ENCODE results near the gene ZNF414.

Gene ZNF414

GRCh38 chr19:8504919-8505318 lies 9.0 kb downstream of the ZNF414 start:
- H3K9ac ChIP-seq (ENCODE audit: low read depth, low read length): no peak overlapping the region
- H3K27ac ChIP-seq (ENCODE audit: low read depth, low read length): no peak overlapping the region
- no peak overlapping the region for H3K4me3 ChIP-seq (ENCODE audit: low read depth, low read length)
- H3K4me1 ChIP-seq (ENCODE audit: control insufficient read depth, insufficient read depth, low read length): peaks cover 10% of the 10 kb centered on the region; the same call in 1 of the 2 replicates
- no peaks in the 10 kb centered on the region for H3K36me3 ChIP-seq (ENCODE audit: control insufficient read depth, insufficient read depth, low read length)
- no peaks in the 10 kb centered on the region for H3K9me3 ChIP-seq (ENCODE audit: control insufficient read depth, insufficient read depth, low read length)
- no peaks in the 10 kb centered on the region for H3K27me3 ChIP-seq (ENCODE audit: control insufficient read depth, insufficient read depth, low read length)

- H3K27ac ChIP-seq (ENCODE audit: low read depth, low read length): no peak overlapping the region
Measured at GRCh38 chr19:8504171-8504570, 9.8 kb downstream of the ZNF414 start.

GRCh38 chr19:8503510-8503909 lies 10.5 kb downstream of the ZNF414 start:
- H3K9ac ChIP-seq (ENCODE audit: low read depth, low read length): no peak overlapping the region
- H3K4me3 ChIP-seq (ENCODE audit: low read depth, low read length): no peak overlapping the region
- H3K27ac ChIP-seq (ENCODE audit: low read depth, low read length): no peak overlapping the region
- peaks cover 10% of the 10 kb centered on the region; the same call in 1 of the 2 replicates for H3K4me1 ChIP-seq (ENCODE audit: control insufficient read depth, insufficient read depth, low read length)
- H3K36me3 ChIP-seq (ENCODE audit: control insufficient read depth, insufficient read depth, low read length): no peaks in the 10 kb centered on the region
- no peaks in the 10 kb centered on the region for H3K27me3 ChIP-seq (ENCODE audit: control insufficient read depth, insufficient read depth, low read length)
- no peaks in the 10 kb centered on the region for H3K9me3 ChIP-seq (ENCODE audit: control insufficient read depth, insufficient read depth, low read length)

More at GRCh38 chr19:8504171-8504570, 9.8 kb downstream of the ZNF414 start:
- no peaks in the 10 kb centered on the region for H3K27me3 ChIP-seq (ENCODE audit: control insufficient read depth, insufficient read depth, low read length)
- H3K9me3 ChIP-seq (ENCODE audit: control insufficient read depth, insufficient read depth, low read length): no peaks in the 10 kb centered on the region
- H3K9ac ChIP-seq (ENCODE audit: low read depth, low read length): no peak overlapping the region
- peaks cover 10% of the 10 kb centered on the region; the same call in 1 of the 2 replicates for H3K4me1 ChIP-seq (ENCODE audit: control insufficient read depth, insufficient read depth, low read length)
- H3K4me3 ChIP-seq (ENCODE audit: low read depth, low read length): no peak overlapping the region
- no peaks in the 10 kb centered on the region for H3K36me3 ChIP-seq (ENCODE audit: control insufficient read depth, insufficient read depth, low read length)

- Histone ChIP-seq H3K9me3 (ENCODE audit: control insufficient read depth, insufficient read depth, low read length) (no peaks in the 10 kb centered on the region), H3K9ac (ENCODE audit: low read depth, low read length) (no peak overlapping the region), H3K4me1 (ENCODE audit: control insufficient read depth, insufficient read depth, low read length) (peaks cover 10% of the 10 kb centered on the region; the same call in 1 of the 2 replicates), H3K4me3 (ENCODE audit: low read depth, low read length) (no peak overlapping the region), H3K27me3 (ENCODE audit: control insufficient read depth, insufficient read depth, low read length) (no peaks in the 10 kb centered on the region), H3K36me3 (ENCODE audit: control insufficient read depth, insufficient read depth, low read length) (no peaks in the 10 kb centered on the region), H3K27ac (ENCODE audit: low read depth, low read length) (no peak overlapping the region)
Measured at GRCh38 chr19:8501981-8502380, 12.0 kb downstream of the ZNF414 start.

- H3K27ac ChIP-seq (ENCODE audit: low read depth, low read length): no peak overlapping the region
- no peak overlapping the region for H3K9ac ChIP-seq (ENCODE audit: low read depth, low read length)
- H3K4me1 ChIP-seq (ENCODE audit: control insufficient read depth, insufficient read depth, low read length): peaks cover 7% of the 10 kb centered on the region; the same call in 1 of the 2 replicates
- no peaks in the 10 kb centered on the region for H3K36me3 ChIP-seq (ENCODE audit: control insufficient read depth, insufficient read depth, low read length)
- H3K9me3 ChIP-seq (ENCODE audit: control insufficient read depth, insufficient read depth, low read length): no peaks in the 10 kb centered on the region
- H3K4me3 ChIP-seq (ENCODE audit: low read depth, low read length): no peak overlapping the region
- H3K27me3 ChIP-seq (ENCODE audit: control insufficient read depth, insufficient read depth, low read length): no peaks in the 10 kb centered on the region
Measured at GRCh38 chr19:8501516-8501915, 12.5 kb downstream of the ZNF414 start.

- Histone ChIP-seq H3K27me3 (ENCODE audit: control insufficient read depth, insufficient read depth, low read length) (no peaks in the 10 kb centered on the region), H3K27ac (ENCODE audit: low read depth, low read length) (no peak overlapping the region), H3K9me3 (ENCODE audit: control insufficient read depth, insufficient read depth, low read length) (no peaks in the 10 kb centered on the region), H3K4me1 (ENCODE audit: control insufficient read depth, insufficient read depth, low read length) (0 out of 2 replicates have a peak, but pooled peaks cover 4% of the 10 kb centered on the region), H3K4me3 (ENCODE audit: low read depth, low read length) (no peak overlapping the region), H3K9ac (ENCODE audit: low read depth, low read length) (no peak overlapping the region), H3K36me3 (ENCODE audit: control insufficient read depth, insufficient read depth, low read length) (no peaks in the 10 kb centered on the region)
Measured at GRCh38 chr19:8500158-8500557, 13.8 kb downstream of the ZNF414 start.

- Histone ChIP-seq H3K4me1 (ENCODE audit: control insufficient read depth, insufficient read depth, low read length) (0 out of 2 replicates have a peak, but pooled peaks cover 4% of the 10 kb centered on the region), H3K9ac (ENCODE audit: low read depth, low read length) (no peak overlapping the region), H3K36me3 (ENCODE audit: control insufficient read depth, insufficient read depth, low read length) (no peaks in the 10 kb centered on the region), H3K27me3 (ENCODE audit: control insufficient read depth, insufficient read depth, low read length) (no peaks in the 10 kb centered on the region), H3K27ac (ENCODE audit: low read depth, low read length) (no peak overlapping the region), H3K4me3 (ENCODE audit: low read depth, low read length) (no peak overlapping the region), H3K9me3 (ENCODE audit: control insufficient read depth, insufficient read depth, low read length) (no peaks in the 10 kb centered on the region)
Measured at GRCh38 chr19:8499048-8499833, 14.7 kb downstream of the ZNF414 start.

GRCh38 chr19:8498295-8498694 lies 15.7 kb downstream of the ZNF414 start:
- Histone ChIP-seq H3K9me3 (ENCODE audit: control insufficient read depth, insufficient read depth, low read length) (no peaks in the 10 kb centered on the region), H3K36me3 (ENCODE audit: control insufficient read depth, insufficient read depth, low read length) (no peaks in the 10 kb centered on the region), H3K4me3 (ENCODE audit: low read depth, low read length) (no peak overlapping the region), H3K4me1 (ENCODE audit: control insufficient read depth, insufficient read depth, low read length) (0 out of 2 replicates have a peak, but pooled peaks cover 4% of the 10 kb centered on the region), H3K27me3 (ENCODE audit: control insufficient read depth, insufficient read depth, low read length) (no peaks in the 10 kb centered on the region), H3K9ac (ENCODE audit: low read depth, low read length) (no peak overlapping the region), H3K27ac (ENCODE audit: low read depth, low read length) (no peak overlapping the region)

- no peak overlapping the region for H3K9ac ChIP-seq (ENCODE audit: low read depth, low read length)
- H3K4me1 ChIP-seq (ENCODE audit: control insufficient read depth, insufficient read depth, low read length): no peaks in the 10 kb centered on the region
- H3K36me3 ChIP-seq (ENCODE audit: control insufficient read depth, insufficient read depth, low read length): 0 out of 2 replicates have a peak, but pooled peaks cover under 1% of the 10 kb centered on the region
- H3K27me3 ChIP-seq (ENCODE audit: control insufficient read depth, insufficient read depth, low read length): no peaks in the 10 kb centered on the region
- no peak overlapping the region for H3K27ac ChIP-seq (ENCODE audit: low read depth, low read length)
- H3K9me3 ChIP-seq (ENCODE audit: control insufficient read depth, insufficient read depth, low read length): no peaks in the 10 kb centered on the region
- H3K4me3 ChIP-seq (ENCODE audit: low read depth, low read length): no peak overlapping the region
Measured at GRCh38 chr19:8494158-8494557, 19.8 kb downstream of the ZNF414 start.

GRCh38 chr19:8491574-8491973 lies 22.4 kb downstream of the ZNF414 start:
- no peak overlapping the region for H3K4me3 ChIP-seq (ENCODE audit: low read depth, low read length)
- no peaks in the 10 kb centered on the region for H3K27me3 ChIP-seq (ENCODE audit: control insufficient read depth, insufficient read depth, low read length)
- no peak overlapping the region for H3K27ac ChIP-seq (ENCODE audit: low read depth, low read length)
- no peaks in the 10 kb centered on the region for H3K4me1 ChIP-seq (ENCODE audit: control insufficient read depth, insufficient read depth, low read length)
- peaks cover 26% of the 10 kb centered on the region for H3K36me3 ChIP-seq (ENCODE audit: control insufficient read depth, insufficient read depth, low read length)
- no peaks in the 10 kb centered on the region for H3K9me3 ChIP-seq (ENCODE audit: control insufficient read depth, insufficient read depth, low read length)
- H3K9ac ChIP-seq (ENCODE audit: low read depth, low read length): no peak overlapping the region

GRCh38 chr19:8490873-8491272 lies 23.1 kb downstream of the ZNF414 start:
- H3K4me1 ChIP-seq (ENCODE audit: control insufficient read depth, insufficient read depth, low read length): no peaks in the 10 kb centered on the region
- no peaks in the 10 kb centered on the region for H3K9me3 ChIP-seq (ENCODE audit: control insufficient read depth, insufficient read depth, low read length)
- no peaks in the 10 kb centered on the region for H3K27me3 ChIP-seq (ENCODE audit: control insufficient read depth, insufficient read depth, low read length)
- peaks cover 33% of the 10 kb centered on the region for H3K36me3 ChIP-seq (ENCODE audit: control insufficient read depth, insufficient read depth, low read length)
- H3K9ac ChIP-seq (ENCODE audit: low read depth, low read length): no peak overlapping the region
- no peak overlapping the region for H3K27ac ChIP-seq (ENCODE audit: low read depth, low read length)
- no peak overlapping the region for H3K4me3 ChIP-seq (ENCODE audit: low read depth, low read length)
